Hematopoietic multipotent progenitor cell treated with erythropoietin and hydrocortisone succinate and interleukin-3 and kit ligand, for 17 days (in vitro differentiated cells): ENCODE results near the gene GALNT2.

ENCODE experiments used
- DNase-seq: peaks from one replicate; pipeline ENCODE4 v3.0.0-alpha.2; 2015; ENCODE audit warnings: low spot score

GALNT2 gene

DNA sequence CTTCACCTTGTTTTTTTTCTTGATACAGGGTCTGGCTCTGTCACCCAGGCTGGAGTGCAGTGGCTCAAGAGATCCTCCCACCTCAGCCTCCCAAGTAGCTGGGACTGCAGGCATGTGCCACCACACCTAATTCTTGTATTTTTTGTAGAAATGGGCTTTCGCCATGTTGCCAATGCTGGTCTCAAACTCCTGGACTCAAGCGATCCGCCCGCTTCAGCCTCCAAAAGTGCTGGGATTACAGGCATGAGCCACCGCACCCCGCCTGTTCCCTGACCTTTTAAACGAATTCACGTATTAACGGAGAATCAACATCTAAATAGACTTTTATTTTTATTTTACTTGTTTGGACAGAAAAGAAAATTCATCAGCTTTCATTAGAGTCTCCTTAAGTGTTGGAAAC is 254.3 kb downstream of the GALNT2 start:
- DNase-seq: no peak

DNA sequence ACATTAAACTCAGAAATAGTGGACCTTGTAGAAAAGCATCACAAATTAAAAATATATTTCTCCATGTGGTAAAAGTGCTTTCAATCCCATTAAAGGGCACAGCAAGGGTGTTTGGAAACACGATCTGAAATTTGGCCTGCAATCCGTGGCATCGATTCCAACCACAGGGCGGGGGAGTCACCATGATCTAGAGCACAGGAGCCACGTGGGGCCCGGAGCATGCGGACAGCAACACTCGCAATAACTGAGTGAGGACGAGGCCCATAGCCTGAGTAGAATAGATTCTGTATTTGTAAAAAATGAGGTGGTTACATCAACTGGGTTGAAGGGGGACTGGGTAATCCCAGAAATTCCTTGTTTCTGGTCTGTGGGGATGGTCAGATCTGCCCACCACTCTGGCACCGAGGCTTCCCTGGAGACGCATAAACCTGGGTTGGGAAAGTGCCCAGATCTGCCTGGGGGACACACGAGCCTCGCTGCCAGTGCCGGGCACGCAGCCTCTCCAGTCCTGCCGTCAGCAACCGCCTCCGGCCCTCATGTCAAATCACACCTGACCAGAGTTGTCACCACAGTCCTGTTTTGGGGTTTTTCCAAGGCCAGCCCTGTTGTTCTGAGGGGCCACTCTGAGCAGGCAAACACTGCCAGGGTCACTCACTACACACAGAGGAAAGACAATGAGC is 254.8 kb downstream of the GALNT2 start:
- no peak for DNase-seq

- DNase-seq: no peak
These were observed 255.4 kb downstream of the GALNT2 start for GRCh38 chr1:230322421-230322756.

DNA sequence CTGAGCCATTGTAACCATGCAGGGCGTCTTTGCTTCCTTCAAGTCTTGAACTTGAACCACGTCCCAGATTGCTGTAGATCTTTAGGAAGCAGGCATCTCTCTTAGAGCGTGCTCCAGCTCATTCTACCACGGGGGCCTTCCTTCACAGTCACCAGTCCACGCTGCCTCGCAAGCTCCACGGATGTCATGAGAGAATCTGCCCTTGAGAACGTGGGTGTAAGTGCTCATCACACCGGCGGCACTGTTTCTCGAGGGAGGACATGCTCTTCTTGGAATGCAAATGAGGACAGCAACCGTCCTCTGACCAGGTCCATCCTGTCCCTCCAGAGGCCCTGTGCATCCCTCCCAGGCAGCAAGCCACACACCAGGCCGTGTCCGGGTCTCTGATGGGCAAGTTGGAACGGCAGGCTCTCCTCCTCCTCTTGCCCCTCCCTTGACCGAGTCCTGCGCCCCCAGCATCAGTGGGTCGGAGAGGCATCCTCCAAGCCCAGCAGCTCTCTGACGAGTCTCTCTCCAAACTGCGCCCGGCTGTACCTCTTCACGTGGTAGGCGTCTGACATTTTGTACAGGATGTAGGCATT is 256.0 kb downstream of the GALNT2 start:
- no peak for DNase-seq

- DNase-seq: no peak
These were observed 256.6 kb downstream of the GALNT2 start for GRCh38 chr1:230323686-230324085.

GRCh38 chr1:230326971-230327891 is 260.2 kb downstream of the GALNT2 start:
- no peak for DNase-seq

DNA sequence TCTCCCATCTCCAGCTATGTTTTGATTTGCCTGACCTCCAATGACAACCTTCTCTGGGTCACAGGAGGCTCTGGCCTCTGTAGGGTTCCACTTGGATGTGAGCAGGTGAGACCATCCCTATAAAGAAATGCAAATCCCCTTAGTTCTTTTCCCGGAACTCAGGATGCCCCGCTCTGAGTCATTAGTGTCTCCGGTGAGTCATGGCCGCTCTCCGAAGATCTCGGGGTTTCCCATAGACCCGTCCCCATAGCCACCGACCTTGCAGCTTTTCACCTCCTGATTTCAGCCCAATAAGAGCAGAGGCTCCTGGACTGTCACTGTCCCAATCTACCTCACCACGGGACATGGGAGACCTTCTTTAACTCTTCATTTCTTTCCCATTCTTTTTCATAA is 260.9 kb downstream of the GALNT2 start:
- no peak for DNase-seq

DNA sequence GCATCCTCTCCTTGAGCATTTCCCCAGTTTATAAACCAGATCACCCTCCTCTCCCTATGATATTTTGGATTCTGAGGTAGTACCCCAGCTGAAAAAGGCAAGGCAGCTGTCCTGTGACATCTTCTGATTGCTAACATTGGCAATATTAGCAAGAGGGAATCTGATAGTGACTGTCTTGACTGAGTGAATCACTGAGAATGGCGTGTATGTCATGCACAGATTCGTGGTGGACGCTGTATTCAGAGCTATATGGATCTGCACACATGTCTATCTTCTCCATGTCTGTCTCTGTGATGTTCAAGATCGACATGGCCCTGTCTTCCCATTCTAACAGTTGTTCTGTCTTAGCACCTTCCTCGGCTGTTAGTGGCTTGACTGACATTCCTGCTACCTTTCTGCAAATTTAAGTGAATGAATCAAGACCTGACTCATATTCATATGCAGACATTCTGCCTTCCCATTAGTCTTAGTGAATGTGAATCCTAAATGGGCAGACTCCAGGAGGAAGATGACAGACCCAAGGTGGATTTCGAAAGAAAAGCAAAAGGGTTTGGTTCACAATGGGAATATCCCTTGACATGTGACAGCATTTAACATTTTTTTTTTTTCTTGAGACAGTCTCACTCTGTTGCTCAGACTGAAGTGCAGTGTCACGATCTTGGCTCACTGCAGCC is 261.4 kb downstream of the GALNT2 start:
- DNase-seq: no peak

DNA sequence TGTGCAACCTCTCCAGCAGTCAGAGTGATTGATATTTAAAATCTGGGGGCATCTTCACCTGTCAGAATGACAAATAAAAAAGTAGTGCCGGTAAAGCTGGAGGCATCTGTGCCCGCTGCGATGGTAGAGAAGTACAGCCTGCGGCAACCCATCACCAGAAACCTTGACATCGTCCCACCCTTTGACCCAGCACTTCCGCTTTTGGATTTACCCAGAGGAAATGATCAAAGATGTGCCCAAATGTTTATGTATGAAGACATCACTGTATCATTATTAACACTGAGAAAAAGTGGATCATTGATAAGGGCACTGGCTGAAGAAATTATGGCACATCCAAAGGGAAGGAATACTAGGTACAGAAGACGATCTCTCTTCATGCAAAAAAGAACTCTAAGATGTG is 263.1 kb downstream of the GALNT2 start:
- no peak for DNase-seq
